ENCODE measurements around the gene LDLRAD4.

DNA sequence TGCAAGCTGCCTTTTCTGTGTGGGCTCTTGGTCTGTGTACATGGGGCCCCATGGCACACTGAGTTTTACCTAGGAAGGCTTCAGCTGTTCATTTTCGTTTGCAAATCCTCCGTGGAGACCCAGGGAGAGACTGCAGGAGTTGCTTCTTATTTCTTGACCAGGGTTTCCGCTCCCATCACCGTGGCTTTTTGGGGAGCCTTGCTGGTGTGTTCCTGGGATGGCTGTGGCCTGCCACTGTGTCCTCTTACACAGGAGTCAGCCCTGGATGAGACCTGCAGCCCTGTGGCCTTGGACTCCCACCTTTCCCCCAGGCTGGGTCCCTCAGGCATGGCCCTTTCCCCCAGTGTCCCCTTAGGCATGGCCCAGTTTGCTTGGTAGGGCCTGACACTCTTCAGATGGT lies 370.8 kb downstream of the LDLRAD4 start:
- TF ChIP-seq, protein P1, sequence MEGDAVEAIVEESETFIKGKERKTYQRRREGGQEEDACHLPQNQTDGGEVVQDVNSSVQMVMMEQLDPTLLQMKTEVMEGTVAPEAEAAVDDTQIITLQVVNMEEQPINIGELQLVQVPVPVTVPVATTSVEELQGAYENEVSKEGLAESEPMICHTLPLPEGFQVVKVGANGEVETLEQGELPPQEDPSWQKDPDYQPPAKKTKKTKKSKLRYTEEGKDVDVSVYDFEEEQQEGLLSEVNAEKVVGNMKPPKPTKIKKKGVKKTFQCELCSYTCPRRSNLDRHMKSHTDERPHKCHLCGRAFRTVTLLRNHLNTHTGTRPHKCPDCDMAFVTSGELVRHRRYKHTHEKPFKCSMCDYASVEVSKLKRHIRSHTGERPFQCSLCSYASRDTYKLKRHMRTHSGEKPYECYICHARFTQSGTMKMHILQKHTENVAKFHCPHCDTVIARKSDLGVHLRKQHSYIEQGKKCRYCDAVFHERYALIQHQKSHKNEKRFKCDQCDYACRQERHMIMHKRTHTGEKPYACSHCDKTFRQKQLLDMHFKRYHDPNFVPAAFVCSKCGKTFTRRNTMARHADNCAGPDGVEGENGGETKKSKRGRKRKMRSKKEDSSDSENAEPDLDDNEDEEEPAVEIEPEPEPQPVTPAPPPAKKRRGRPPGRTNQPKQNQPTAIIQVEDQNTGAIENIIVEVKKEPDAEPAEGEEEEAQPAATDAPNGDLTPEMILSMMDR (conservative IDR thresholded peaks at IDR 0.05): no peak
- TF ChIP-seq EZH2 (IDR thresholded peaks at IDR 0.05; ENCODE audit: low read depth): no peak

Data from PC-9 (cell line).